ENCODE measurements around the gene SLC39A11. TPM values are rescaled to one million over a fixed set of nuclear protein-coding genes. Genes with fewer than 3 reads are reported as not detected.

Gene SLC39A11
- total RNA-seq, 1 donor from 2014 or later: 13.2 TPM

GRCh38 chr17:72976971-72977770, 115.3 kb downstream of the SLC39A11 start:
- no peak for DNase-seq (ENCODE audit: low spot score)
- Mint-ChIP-seq H3K27ac (ENCODE audit: unreplicated experiment) (no peak overlapping the region), H3K27me3 (ENCODE audit: unreplicated experiment) (no peaks in the 10 kb centered on the region), H3K4me1 (ENCODE audit: unreplicated experiment) (peaks cover 8% of the 10 kb centered on the region), H3K36me3 (ENCODE audit: low read depth, unreplicated experiment) (no peaks in the 10 kb centered on the region), H3K9me3 (ENCODE audit: unreplicated experiment) (no peaks in the 10 kb centered on the region), H3K4me3 (ENCODE audit: unreplicated experiment) (no peak overlapping the region)
- no peak for TF ChIP-seq CTCF (IDR thresholded peaks at IDR 0.05; ENCODE audit: unreplicated experiment)

- H3K9me3 Mint-ChIP-seq (ENCODE audit: unreplicated experiment): no peaks in the 10 kb centered on the region
- no peak for DNase-seq (ENCODE audit: low spot score)
- H3K4me3 Mint-ChIP-seq (ENCODE audit: unreplicated experiment): no peak overlapping the region
- no peak for TF ChIP-seq CTCF (IDR thresholded peaks at IDR 0.05; ENCODE audit: unreplicated experiment)
- H3K36me3 Mint-ChIP-seq (ENCODE audit: low read depth, unreplicated experiment): no peaks in the 10 kb centered on the region
- no peak overlapping the region for H3K27ac Mint-ChIP-seq (ENCODE audit: unreplicated experiment)
- H3K4me1 Mint-ChIP-seq (ENCODE audit: unreplicated experiment): peaks cover 15% of the 10 kb centered on the region
- H3K27me3 Mint-ChIP-seq (ENCODE audit: unreplicated experiment): no peaks in the 10 kb centered on the region
Observed at GRCh38 chr17:72975509-72975908, 117.0 kb downstream of the SLC39A11 start.

GRCh38 chr17:72974605-72975232, 117.8 kb downstream of the SLC39A11 start:
- no peak overlapping the region for H3K27ac Mint-ChIP-seq (ENCODE audit: unreplicated experiment)
- no peak overlapping the region for H3K4me3 Mint-ChIP-seq (ENCODE audit: unreplicated experiment)
- peaks cover 15% of the 10 kb centered on the region for H3K4me1 Mint-ChIP-seq (ENCODE audit: unreplicated experiment)
- no peak for DNase-seq (ENCODE audit: low spot score)
- H3K9me3 Mint-ChIP-seq (ENCODE audit: unreplicated experiment): no peaks in the 10 kb centered on the region
- no peak for TF ChIP-seq CTCF (IDR thresholded peaks at IDR 0.05; ENCODE audit: unreplicated experiment)
- H3K27me3 Mint-ChIP-seq (ENCODE audit: unreplicated experiment): no peaks in the 10 kb centered on the region
- H3K36me3 Mint-ChIP-seq (ENCODE audit: low read depth, unreplicated experiment): no peaks in the 10 kb centered on the region

- H3K27ac Mint-ChIP-seq (ENCODE audit: unreplicated experiment): no peak overlapping the region
- TF ChIP-seq CTCF (IDR thresholded peaks at IDR 0.05; ENCODE audit: unreplicated experiment): no peak
- H3K4me3 Mint-ChIP-seq (ENCODE audit: unreplicated experiment): no peak overlapping the region
- no peaks in the 10 kb centered on the region for H3K9me3 Mint-ChIP-seq (ENCODE audit: unreplicated experiment)
- peaks cover 18% of the 10 kb centered on the region for H3K4me1 Mint-ChIP-seq (ENCODE audit: unreplicated experiment)
- no peaks in the 10 kb centered on the region for H3K36me3 Mint-ChIP-seq (ENCODE audit: low read depth, unreplicated experiment)
- no peak for DNase-seq (ENCODE audit: low spot score)
- no peaks in the 10 kb centered on the region for H3K27me3 Mint-ChIP-seq (ENCODE audit: unreplicated experiment)
Observed at GRCh38 chr17:72972263-72972951, 120.1 kb downstream of the SLC39A11 start.
